A549 (cell line): ENCODE data around the gene GBF1.

ENCODE experiments used
- CEBPB ChIP-seq, 2 experiments: fragments of >200 bp in 1 of 2; sonication (Bioruptor Twin) in 1 of 2; formaldehyde crosslinking in 1 of 2; IDR thresholded peaks; 2 replicates each; pipeline ENCODE4 v1.6.1; 2012 to 2016
- KDM1A ChIP-seq: fragments of 200-600 bp; sonication (generic); IDR thresholded peaks from 2 replicates; pipeline ENCODE4 v1.6.1; 2016; ENCODE audit warnings: low read depth, mild to moderate bottlenecking
- POLR2A ChIP-seq: IDR thresholded peaks from 2 replicates; pipeline ENCODE4 v1.6.1; 2012; ENCODE audit warnings: mild to moderate bottlenecking, low read length
- REST ChIP-seq: fragments of 200-600 bp; sonication (generic); IDR thresholded peaks from 2 replicates; pipeline ENCODE4 v1.6.1; 2016; ENCODE audit warnings: antibody characterized with exemption, mild to moderate bottlenecking, moderate library complexity
- TF ChIP-seq, protein P1 (sequence below): fragments of >200 bp; sonication (Bioruptor Twin); formaldehyde crosslinking; IDR thresholded peaks from 3 replicates; pipeline ENCODE4 v1.5.1; 2016
- TF ChIP-seq, protein P2 (sequence below): IDR thresholded peaks from 2 replicates; pipeline ENCODE4 v1.6.1; 2012
- TF ChIP-seq, protein P3 (sequence below): fragments of 150-350 bp; IDR thresholded peaks from 2 replicates; pipeline ENCODE4 v1.6.1; 2014; ENCODE audit warnings: low read depth, mild to moderate bottlenecking, low read length

GRCh38 chr10:102268375-102268888, 23.1 kb downstream of the GBF1 start:
- TF ChIP-seq, protein P1, sequence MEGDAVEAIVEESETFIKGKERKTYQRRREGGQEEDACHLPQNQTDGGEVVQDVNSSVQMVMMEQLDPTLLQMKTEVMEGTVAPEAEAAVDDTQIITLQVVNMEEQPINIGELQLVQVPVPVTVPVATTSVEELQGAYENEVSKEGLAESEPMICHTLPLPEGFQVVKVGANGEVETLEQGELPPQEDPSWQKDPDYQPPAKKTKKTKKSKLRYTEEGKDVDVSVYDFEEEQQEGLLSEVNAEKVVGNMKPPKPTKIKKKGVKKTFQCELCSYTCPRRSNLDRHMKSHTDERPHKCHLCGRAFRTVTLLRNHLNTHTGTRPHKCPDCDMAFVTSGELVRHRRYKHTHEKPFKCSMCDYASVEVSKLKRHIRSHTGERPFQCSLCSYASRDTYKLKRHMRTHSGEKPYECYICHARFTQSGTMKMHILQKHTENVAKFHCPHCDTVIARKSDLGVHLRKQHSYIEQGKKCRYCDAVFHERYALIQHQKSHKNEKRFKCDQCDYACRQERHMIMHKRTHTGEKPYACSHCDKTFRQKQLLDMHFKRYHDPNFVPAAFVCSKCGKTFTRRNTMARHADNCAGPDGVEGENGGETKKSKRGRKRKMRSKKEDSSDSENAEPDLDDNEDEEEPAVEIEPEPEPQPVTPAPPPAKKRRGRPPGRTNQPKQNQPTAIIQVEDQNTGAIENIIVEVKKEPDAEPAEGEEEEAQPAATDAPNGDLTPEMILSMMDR: no peak
- no peak for TF ChIP-seq POLR2A
- no peak for TF ChIP-seq CEBPB (IDR thresholded peaks at IDR 0.05)
- TF ChIP-seq, protein P2, sequence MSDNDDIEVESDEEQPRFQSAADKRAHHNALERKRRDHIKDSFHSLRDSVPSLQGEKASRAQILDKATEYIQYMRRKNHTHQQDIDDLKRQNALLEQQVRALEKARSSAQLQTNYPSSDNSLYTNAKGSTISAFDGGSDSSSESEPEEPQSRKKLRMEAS: no peak
- no peak for TF ChIP-seq REST
- no peak for TF ChIP-seq KDM1A
- TF ChIP-seq, protein P3, sequence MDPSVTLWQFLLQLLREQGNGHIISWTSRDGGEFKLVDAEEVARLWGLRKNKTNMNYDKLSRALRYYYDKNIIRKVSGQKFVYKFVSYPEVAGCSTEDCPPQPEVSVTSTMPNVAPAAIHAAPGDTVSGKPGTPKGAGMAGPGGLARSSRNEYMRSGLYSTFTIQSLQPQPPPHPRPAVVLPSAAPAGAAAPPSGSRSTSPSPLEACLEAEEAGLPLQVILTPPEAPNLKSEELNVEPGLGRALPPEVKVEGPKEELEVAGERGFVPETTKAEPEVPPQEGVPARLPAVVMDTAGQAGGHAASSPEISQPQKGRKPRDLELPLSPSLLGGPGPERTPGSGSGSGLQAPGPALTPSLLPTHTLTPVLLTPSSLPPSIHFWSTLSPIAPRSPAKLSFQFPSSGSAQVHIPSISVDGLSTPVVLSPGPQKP: no peak
